DND-41 (cell line): ENCODE data around the gene SLC9A7.

Experiments used
- ATAC-seq: fragments of 200-7000 bp; cut with Tn5 transposase; 3 replicates; pipeline ENCODE4 v1.9.1; 2021; ENCODE audit warnings: low read depth; ENCODE audit not compliant: insufficient read depth
- DNase-seq: peaks from one replicate; pipeline ENCODE4 v3.0.0-alpha.2; 2020
- H2AFZ ChIP-seq: 2 replicates; pipeline ENCODE4 v1.6.0; 2012; ENCODE audit warnings: low read depth, low read length
- H3K27ac ChIP-seq: 2 replicates; pipeline ENCODE4 v1.5.1; 2012; ENCODE audit warnings: low read length, inconsistent platforms
- H3K27me3 ChIP-seq: fragments of 200-600 bp; sonication (generic); 2 replicates; pipeline ENCODE4 v1.6.0; 2012; ENCODE audit warnings: low read length, mild to moderate bottlenecking, inconsistent platforms; ENCODE audit not compliant: insufficient read depth, poor library complexity
- H3K36me3 ChIP-seq: 2 replicates; pipeline ENCODE4 v1.5.1; 2012; ENCODE audit warnings: low read length, inconsistent platforms; ENCODE audit not compliant: insufficient read depth
- H3K4me1 ChIP-seq: 2 replicates; pipeline ENCODE4 v1.5.1; 2012; ENCODE audit warnings: mild to moderate bottlenecking, low read length; ENCODE audit not compliant: insufficient read depth
- H3K4me2 ChIP-seq: 2 replicates; pipeline ENCODE4 v1.6.0; 2012; ENCODE audit warnings: mild to moderate bottlenecking, moderate library complexity, low read length, inconsistent platforms; ENCODE audit not compliant: insufficient read depth
- H3K4me3 ChIP-seq, 2 experiments: fragments of 200-600 bp in 1 of 2; shearing (Covaris generic) in 1 of 2; 2 replicates each; pipeline ENCODE4 v1.5.1; 2012 to 2016; ENCODE audit warnings: inconsistent platforms in 2 of 2, low read length in 2 of 2, mild to moderate bottlenecking in 2 of 2, low read depth in 1 of 2, moderate library complexity in 1 of 2
- H3K79me2 ChIP-seq: 2 replicates; pipeline ENCODE4 v1.6.0; 2012; ENCODE audit warnings: low read length, inconsistent platforms; ENCODE audit not compliant: insufficient read depth
- H3K9ac ChIP-seq: 2 replicates; pipeline ENCODE4 v1.6.0; 2012; ENCODE audit warnings: low read depth, mild to moderate bottlenecking, inconsistent platforms, low read length, moderate library complexity
- H3K9me3 ChIP-seq: 2 replicates; pipeline ENCODE4 v1.5.1; 2012; ENCODE audit warnings: low read length, moderate library complexity, mild to moderate bottlenecking, inconsistent platforms; ENCODE audit not compliant: insufficient read depth, severe bottlenecking
- H4K20me1 ChIP-seq: 2 replicates; pipeline ENCODE4 v1.6.0; 2012; ENCODE audit warnings: low read length; ENCODE audit not compliant: insufficient read depth
- EZH2 ChIP-seq: IDR thresholded peaks from 3 replicates; pipeline ENCODE4 v1.6.1; 2012; ENCODE audit warnings: borderline replicate concordance, low read depth, mild to moderate bottlenecking, moderate library complexity, low read length, inconsistent platforms; ENCODE audit not compliant: severe bottlenecking
- TF ChIP-seq, protein P1 (sequence below): IDR thresholded peaks from 2 replicates; pipeline ENCODE4 v1.5.1; 2012; ENCODE audit warnings: borderline replicate concordance, low read length, moderate library complexity, mild to moderate bottlenecking; ENCODE audit not compliant: poor library complexity, severe bottlenecking; ENCODE audit errors: extremely low read depth

SLC9A7 gene

DNA sequence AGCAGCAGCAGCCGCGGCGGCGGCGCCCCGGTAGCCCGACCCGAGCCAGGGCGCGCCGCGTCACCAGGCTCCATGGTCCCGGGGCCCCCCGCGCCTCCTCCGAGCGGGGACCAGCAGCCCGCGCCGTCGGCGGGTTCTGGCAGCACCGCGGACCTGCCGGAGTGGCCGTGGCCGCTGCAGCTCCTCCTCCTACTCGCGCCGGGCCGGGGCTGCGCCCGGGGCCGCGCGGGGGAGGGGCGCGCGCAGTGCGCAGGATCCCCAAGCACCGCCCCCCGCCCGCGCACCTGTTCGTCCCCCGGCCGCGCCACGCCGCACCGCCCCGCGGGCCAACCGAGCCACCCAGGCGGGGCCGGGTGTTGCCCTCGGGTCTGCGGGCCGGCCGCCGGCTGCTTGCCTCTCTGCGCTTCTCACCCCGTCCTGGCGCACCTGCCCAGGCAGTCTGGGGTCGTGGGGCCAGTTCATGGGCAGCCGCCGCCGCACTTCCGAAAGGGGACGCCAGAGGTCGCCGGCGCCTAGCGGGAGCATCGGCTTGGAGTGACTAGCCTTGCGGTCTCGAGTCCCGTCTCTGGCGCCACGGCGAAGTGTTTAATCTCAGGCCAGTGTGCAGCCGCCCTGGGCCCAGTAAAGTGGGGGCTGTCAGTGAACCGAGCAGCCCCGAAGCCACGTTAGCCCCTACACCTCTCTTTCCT lies at the start of gene SLC9A7:
TSS of gene SLC9A7 (minus strand) at position 163 of the 689 bp plus-strand sequence. CDS start at position 74, 89 bp downstream.
- H4K20me1 ChIP-seq: no peaks in the 10 kb centered on the region
- H3K27me3 ChIP-seq: peaks cover 20% of the 10 kb centered on the region
- peak within 1 kb of the TSS; percentile 62 for H2AFZ ChIP-seq
- H3K36me3 ChIP-seq: no peaks in the 10 kb centered on the region
- no peak within 1 kb of the TSS for H3K27ac ChIP-seq
- peak; percentile 92 for ATAC-seq
- H3K9me3 ChIP-seq: no peaks in the 10 kb centered on the region
- H3K4me3 ChIP-seq: peak within 1 kb of the TSS in 1 of 2 experiments; percentile 57; a peak in 3 of 4 replicates
- H3K79me2 ChIP-seq: no peaks in the 10 kb centered on the region
- peak within 1 kb of the TSS; percentile 81 for H3K4me2 ChIP-seq
- TF ChIP-seq, protein P1, sequence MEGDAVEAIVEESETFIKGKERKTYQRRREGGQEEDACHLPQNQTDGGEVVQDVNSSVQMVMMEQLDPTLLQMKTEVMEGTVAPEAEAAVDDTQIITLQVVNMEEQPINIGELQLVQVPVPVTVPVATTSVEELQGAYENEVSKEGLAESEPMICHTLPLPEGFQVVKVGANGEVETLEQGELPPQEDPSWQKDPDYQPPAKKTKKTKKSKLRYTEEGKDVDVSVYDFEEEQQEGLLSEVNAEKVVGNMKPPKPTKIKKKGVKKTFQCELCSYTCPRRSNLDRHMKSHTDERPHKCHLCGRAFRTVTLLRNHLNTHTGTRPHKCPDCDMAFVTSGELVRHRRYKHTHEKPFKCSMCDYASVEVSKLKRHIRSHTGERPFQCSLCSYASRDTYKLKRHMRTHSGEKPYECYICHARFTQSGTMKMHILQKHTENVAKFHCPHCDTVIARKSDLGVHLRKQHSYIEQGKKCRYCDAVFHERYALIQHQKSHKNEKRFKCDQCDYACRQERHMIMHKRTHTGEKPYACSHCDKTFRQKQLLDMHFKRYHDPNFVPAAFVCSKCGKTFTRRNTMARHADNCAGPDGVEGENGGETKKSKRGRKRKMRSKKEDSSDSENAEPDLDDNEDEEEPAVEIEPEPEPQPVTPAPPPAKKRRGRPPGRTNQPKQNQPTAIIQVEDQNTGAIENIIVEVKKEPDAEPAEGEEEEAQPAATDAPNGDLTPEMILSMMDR: peak; percentile 80
- TF ChIP-seq EZH2: no peak
- H3K9ac ChIP-seq: peak within 1 kb of the TSS; percentile 43
- DNase-seq: peak; percentile 74
- H3K4me1 ChIP-seq: peaks cover 11% of the 10 kb centered on the region

GRCh38 chrX:46805270-46805669 lies 46.4 kb upstream of the SLC9A7 start:
- Histone ChIP-seq H3K27me3 (no peaks in the 10 kb centered on the region), H3K9me3 (no peaks in the 10 kb centered on the region), H3K9ac (no peak overlapping the region), H3K36me3 (no peaks in the 10 kb centered on the region), H2AFZ (no peak overlapping the region), H3K4me1 (no peaks in the 10 kb centered on the region), H4K20me1 (no peaks in the 10 kb centered on the region), H3K4me2 (no peak overlapping the region), H3K4me3 (no peak overlapping the region), H3K27ac (no peak overlapping the region), H3K79me2 (no peaks in the 10 kb centered on the region)
- TF ChIP-seq EZH2: no peak
- TF ChIP-seq, protein P1: no peak
- ATAC-seq (no peak), DNase-seq (no peak)

GRCh38 chrX:46803140-46803539 lies 44.2 kb upstream of the SLC9A7 start:
- no peak for DNase-seq

More at GRCh38 chrX:46803140-46803539, 44.2 kb upstream of the SLC9A7 start:
- Histone ChIP-seq H4K20me1 (no peaks in the 10 kb centered on the region), H3K36me3 (no peaks in the 10 kb centered on the region), H3K9ac (no peak overlapping the region), H3K4me1 (no peaks in the 10 kb centered on the region), H3K4me3 (no peak overlapping the region), H3K9me3 (no peaks in the 10 kb centered on the region), H3K27ac (no peak overlapping the region), H3K4me2 (no peak overlapping the region), H3K79me2 (no peaks in the 10 kb centered on the region), H3K27me3 (no peaks in the 10 kb centered on the region), H2AFZ (no peak overlapping the region)
- ATAC-seq: no peak
- TF ChIP-seq, protein P1: peak; percentile 32
- TF ChIP-seq EZH2: no peak
